Mucosa of descending colon (tissue), 3 donors: ENCODE measurements around the gene PLEKHG5. TPM values are rescaled to one million over a fixed set of nuclear protein-coding genes. Genes with fewer than 3 reads are reported as not detected.
A peak's percentile ranks its signal among the peaks of the same experiment; 100 is the strongest.
"Not testable (repeated sequence)": the region's sequence is repeated elsewhere in the genome, so short reads cannot be mapped to it uniquely, and the experiment has no call there.

Source experiments
- ATAC-seq: fragments of 200-7000 bp; cut with Tn5 transposase; one replicate; pipeline ENCODE4 v1.9.1; 2020; ENCODE audit warnings: mild to moderate bottlenecking, moderate library complexity
- DNase-seq, 3 donors: peaks; one replicate each; pipeline ENCODE4 v3.0.0-alpha.2; 2020
- H3K36me3 ChIP-seq: fragments of 200-600 bp; one replicate; pipeline ENCODE4 v1.8.0; 2021; ENCODE audit warnings: low read depth, mild to moderate bottlenecking
- H3K4me1 ChIP-seq: fragments of 200-600 bp; one replicate; pipeline ENCODE4 v1.8.0; 2021; ENCODE audit warnings: low read depth, mild to moderate bottlenecking
- H3K4me3 ChIP-seq: fragments of 200-600 bp; one replicate; pipeline ENCODE4 v1.8.0; 2021; ENCODE audit warnings: mild to moderate bottlenecking
- H3K9me3 ChIP-seq: fragments of 200-600 bp; one replicate; pipeline ENCODE4 v1.8.0; 2021; ENCODE audit warnings: mild to moderate bottlenecking
- intact Hi-C, 2 donors: fragments of 100-400 bp; cut with DNase I in 1 of 2; cut with micrococcal nuclease in 1 of 2; formaldehyde crosslinking; loops; one replicate each; pipeline versions ENCODE4 v1.11.0 to v1.11.1; 2022; cut with DNase I, micrococcal nuclease
- total RNA-seq, 3 donors: library from RNA; stranded (reverse); fragmentation: NEBNext Ultra II Directional in 2 of 3; extraction: Animal tissue kit (Norgen Biotek cat#: 25700) in 2 of 3; gene quantifications; one replicate each; pipeline versions ENCODE4 v1.2.1 to v1.2.4, GENCODE V29; 2021 to 2023
- TF ChIP-seq, protein P1 (sequence below): fragments of 200-600 bp; IDR thresholded peaks from one replicate; pipeline ENCODE4 v1.8.0; 2022; ENCODE audit warnings: antibody characterized with exemption, mild to moderate bottlenecking
- donor health status: DM: no; HTN: no; CAD: no; lungs with moderate emphysema.
- donor health status: DM: no; HTN: no; CAD: no.
- donor health status: DM: no; HTN: yes; CAD: no.

The PLEKHG5 gene
- total RNA-seq, 3 donors from 2014 or later = 20.1 to 32.9 (median 20.2) TPM

DNA sequence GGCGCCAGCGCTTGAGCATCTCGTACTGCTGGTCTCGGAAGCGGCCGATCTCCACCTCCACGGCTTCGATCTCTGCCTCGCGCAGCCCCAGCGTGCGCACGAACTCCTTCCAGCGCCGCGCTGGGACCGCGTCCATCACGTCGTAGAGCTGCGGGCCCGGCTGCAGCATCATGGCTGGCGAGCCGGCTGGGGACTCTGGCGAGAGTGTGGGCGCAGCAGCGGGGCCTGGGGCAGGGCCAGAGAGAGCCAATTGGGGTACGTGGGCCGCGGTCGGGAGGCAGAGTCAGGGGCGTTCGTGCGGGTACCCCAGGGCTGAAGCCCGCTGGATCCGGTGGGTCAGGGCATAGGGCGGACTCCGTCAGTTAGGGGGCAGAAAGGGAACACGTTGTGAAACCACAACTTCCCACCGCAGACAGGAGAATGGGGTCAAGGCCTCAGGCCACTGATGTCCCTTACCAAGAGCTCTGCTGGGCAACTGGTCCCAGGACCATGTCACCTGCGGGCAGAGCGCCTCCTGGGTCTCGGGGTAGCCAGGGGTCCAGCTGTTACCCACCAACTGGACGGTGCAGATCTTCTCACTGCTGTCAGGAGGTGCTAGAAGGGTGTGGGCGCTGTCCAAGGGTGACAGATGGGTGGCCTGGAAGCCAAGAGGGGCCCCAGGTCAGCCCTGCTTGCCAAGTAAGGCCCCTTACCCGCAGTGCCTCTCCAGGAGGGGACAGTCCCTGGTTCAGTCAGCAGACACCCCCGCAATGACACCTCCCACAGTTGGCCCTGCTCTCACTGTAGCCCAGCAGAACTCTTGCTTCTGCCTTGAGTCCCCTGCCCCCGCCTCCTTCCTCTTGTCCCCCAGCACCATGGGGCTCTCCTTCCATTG is 29.7 kb downstream of the PLEKHG5 start:
- Histone ChIP-seq H3K4me1 (no peaks in the 10 kb centered on the region), H3K9me3 (no peaks in the 10 kb centered on the region), H3K4me3 (no peak overlapping the region), H3K36me3 (no peaks in the 10 kb centered on the region)
- DNase-seq (peak in 1 of 3 donors; percentile 53), ATAC-seq (no peak)
- intact Hi-C loops = no loop called here
- TF ChIP-seq, protein P1, sequence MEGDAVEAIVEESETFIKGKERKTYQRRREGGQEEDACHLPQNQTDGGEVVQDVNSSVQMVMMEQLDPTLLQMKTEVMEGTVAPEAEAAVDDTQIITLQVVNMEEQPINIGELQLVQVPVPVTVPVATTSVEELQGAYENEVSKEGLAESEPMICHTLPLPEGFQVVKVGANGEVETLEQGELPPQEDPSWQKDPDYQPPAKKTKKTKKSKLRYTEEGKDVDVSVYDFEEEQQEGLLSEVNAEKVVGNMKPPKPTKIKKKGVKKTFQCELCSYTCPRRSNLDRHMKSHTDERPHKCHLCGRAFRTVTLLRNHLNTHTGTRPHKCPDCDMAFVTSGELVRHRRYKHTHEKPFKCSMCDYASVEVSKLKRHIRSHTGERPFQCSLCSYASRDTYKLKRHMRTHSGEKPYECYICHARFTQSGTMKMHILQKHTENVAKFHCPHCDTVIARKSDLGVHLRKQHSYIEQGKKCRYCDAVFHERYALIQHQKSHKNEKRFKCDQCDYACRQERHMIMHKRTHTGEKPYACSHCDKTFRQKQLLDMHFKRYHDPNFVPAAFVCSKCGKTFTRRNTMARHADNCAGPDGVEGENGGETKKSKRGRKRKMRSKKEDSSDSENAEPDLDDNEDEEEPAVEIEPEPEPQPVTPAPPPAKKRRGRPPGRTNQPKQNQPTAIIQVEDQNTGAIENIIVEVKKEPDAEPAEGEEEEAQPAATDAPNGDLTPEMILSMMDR = no peak

DNA sequence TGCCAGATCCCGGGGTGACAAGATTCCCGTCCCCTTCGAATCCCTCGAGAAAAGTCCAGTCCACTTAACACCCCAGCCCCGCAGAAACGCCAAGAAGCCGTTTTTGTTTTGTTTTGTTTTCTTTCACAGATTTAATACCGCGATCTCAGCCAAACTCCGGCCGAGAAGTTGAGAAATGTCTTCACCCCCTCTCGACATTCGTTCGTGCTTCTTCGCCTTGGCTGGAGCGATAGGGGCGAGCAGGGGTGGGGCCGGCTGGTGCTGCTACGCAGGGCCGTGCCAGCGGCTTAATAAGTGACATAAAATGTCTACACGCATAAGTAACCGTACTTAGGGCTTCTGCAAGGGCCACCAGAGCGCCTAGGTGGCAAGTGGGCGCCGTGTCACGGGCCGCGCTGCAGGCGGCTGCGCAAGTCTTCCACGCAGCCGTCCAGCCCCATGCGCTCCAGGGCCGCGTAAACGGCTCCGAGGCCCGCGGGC is 30.4 kb downstream of the PLEKHG5 start:
- Histone ChIP-seq H3K9me3 (no peaks in the 10 kb centered on the region), H3K4me3 (no peak overlapping the region), H3K36me3 (no peaks in the 10 kb centered on the region), H3K4me1 (no peaks in the 10 kb centered on the region)
- ATAC-seq (no peak), DNase-seq (peak in 1 of 3 donors; percentile 49)
- intact Hi-C loops = no loop called here
- TF ChIP-seq, protein P1 = no peak

DNA sequence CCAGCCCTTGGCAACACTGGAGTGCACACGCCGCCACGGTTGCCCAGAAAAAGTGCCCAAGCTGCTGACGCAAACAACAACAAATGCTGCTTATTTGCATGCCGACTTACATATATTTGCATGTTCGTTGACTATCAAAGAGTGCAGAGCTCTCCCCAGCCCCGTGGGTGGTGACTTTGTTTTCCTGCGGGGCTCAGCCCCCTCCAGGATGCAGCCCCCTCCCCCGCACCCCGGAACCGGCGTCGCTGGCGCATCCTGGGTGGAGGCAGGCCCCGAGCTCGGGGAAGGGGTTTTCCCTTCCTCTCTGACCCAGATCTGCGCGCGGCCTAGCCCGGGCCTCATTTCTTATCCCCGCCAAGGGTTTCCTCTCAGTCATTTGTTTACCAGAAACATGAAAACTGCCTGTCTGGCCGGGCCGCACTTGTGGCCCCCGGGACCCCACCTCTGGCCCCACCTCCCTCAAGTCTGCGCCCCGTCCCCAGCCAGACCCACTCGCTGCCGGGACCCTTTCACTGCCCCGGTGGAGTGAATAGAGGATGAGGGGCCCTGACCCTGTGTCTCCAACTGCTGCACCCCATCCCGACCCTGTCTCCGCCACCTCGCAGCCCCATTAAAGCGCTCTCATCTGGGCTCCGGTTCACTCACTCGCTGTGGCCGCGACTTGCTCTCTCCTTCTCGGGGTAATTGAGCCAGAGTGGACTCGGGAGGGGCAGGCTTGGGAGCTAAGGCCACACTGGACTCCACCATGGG is 31.0 kb downstream of the PLEKHG5 start:
- intact Hi-C loops = no loop called here
- H3K4me3 ChIP-seq = no peak overlapping the region
- ATAC-seq (peak; percentile 60), DNase-seq (peak in 2 of 3 donors; percentile 67 to 78)
- H3K36me3 ChIP-seq = no peaks in the 10 kb centered on the region
- no peaks in the 10 kb centered on the region for H3K4me1 ChIP-seq
- no peaks in the 10 kb centered on the region for H3K9me3 ChIP-seq
- TF ChIP-seq, protein P1 = no peak

DNA sequence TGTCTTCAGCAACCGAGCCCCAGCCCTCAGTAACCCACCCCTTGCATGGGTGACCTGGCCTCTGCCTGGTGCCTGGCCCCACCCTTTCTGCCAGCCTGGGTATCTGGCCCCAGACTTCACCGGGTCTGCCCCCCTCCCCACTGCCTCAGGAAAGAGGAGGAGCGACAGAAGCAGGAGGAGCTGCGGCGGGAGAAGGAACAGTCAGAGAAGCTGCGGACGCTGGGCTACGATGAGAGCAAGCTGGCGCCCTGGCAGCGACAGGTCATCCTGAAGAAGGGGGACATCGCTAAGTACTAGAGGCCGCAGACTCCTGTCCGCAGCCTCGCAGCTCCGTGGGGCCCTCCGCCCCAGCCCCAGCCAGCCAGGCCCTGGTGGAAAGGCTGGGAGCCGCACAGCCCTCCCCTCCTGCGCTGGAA is 31.6 kb downstream of the PLEKHG5 start:
- Histone ChIP-seq H3K4me3 (no peak overlapping the region), H3K9me3 (no peaks in the 10 kb centered on the region), H3K36me3 (no peaks in the 10 kb centered on the region), H3K4me1 (no peaks in the 10 kb centered on the region)
- ATAC-seq (peak; percentile 7), DNase-seq (peak in 2 of 3 donors; percentile 44 to 60)
- intact Hi-C loops = no loop called here
- TF ChIP-seq, protein P1 = no peak

DNA sequence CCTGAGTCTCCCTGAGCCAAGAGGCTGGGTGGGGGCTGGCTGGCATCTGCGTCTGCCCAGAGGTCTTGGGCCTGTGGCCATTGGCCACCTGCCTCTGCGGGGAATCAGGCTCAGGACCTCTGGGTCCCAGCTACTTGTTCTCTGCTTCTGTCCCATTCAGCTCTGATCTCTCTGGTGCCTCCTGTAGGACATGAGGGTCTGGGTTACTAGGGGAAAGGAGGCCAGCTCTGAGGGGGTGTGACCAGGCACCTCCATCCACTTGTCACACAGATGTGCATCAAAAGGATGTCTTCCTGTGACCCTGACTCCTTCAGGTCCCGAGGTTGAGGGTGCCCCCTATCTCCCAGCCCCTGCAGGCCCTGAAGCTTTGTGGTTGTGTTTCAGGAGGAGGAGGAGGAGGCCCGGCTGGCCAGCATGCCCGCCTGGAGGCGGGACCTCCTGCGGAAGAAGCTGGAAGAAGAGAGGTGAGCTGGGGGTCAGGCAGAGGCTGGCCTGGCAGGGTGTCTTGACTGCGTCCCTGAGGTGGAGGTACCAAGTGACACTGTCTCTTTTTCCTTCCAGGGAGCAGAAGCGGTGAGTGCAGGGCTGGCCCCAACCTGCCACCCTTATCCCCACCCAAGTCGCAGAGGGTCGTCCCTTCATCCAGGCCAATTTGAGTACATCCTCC is 34.5 kb downstream of the PLEKHG5 start:
- DNase-seq (no peak), ATAC-seq (no peak)
- Histone ChIP-seq H3K9me3 (no peaks in the 10 kb centered on the region), H3K36me3 (no peaks in the 10 kb centered on the region), H3K4me3 (no peak overlapping the region), H3K4me1 (peaks cover under 1% of the 10 kb centered on the region)
- intact Hi-C loops = no loop called here
- TF ChIP-seq, protein P1 = no peak

DNA sequence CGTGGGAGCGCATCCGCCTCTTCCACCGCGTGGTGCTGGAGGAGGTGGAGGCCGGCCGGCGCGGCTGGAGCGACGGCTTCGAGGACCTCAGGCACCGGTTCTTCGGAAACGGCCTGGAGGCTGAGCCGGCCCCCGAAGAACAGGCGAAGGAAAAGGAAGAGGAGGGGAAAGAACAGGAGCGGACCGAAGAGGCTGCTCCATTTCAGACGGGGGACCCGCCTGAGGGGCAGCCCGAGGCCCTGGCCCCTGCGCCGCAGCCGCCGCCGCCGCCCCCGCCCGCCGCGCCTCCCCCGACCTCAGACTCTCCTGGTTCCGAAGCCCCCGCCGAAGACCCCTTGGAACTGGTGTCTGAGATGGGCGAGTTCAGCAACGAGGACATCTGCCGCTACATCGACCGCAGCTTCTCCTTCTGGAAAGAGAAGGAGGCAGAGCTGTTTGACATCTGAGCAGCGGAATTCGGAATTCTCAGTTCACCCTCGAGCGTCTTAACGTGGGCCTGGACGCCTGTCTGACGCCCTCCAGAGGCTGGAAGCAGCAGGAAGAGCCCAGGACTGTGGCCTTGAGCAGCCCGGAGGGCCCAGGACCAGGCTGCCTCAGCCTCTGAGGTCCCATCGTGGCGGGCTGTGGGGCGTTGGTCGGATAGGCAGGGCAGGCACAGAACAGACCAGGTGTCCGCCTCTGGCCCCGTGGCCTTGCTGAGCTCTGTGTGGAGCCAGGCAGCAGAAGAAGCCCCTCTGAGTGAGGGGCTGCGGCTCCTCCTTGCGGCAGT is 35.5 kb downstream of the PLEKHG5 start:
- H3K4me1 ChIP-seq, H3K9me3 ChIP-seq, DNase-seq, ATAC-seq, intact Hi-C loops, H3K36me3 ChIP-seq, H3K4me3 ChIP-seq: not testable (repeated sequence)
